ENCODE measurements around the gene CORO2A.
"Not testable (repeated sequence)": the region's sequence is repeated elsewhere in the genome, so short reads cannot be mapped to it uniquely, and the experiment has no call there.

Gene CORO2A

DNA sequence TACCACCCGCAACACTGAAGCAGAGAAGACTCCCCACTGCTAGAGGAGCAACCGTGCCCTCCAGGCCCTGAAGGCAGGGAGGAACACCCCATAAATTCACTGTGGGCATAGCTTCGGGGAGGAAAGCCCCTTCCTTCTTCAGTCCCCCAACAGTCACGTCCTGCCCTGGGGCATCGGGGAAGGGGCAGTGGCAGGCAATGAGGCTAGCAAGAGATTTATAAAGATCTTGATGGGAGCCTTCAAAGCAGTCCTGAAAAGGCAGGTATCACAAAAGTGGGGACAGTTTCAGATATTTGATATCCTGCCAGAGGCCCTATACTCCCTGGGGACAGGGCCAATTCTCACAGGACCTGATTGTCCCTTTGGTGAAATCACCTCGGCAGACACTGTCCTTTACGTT, 56.5 kb downstream of the CORO2A start:
- DNase-seq, result no peak

GRCh38 chr9:98135558-98135934, 56.9 kb downstream of the CORO2A start:
- no peak for DNase-seq

- no peak for DNase-seq
Measured at GRCh38 chr9:98134702-98135557, 57.5 kb downstream of the CORO2A start.

DNA sequence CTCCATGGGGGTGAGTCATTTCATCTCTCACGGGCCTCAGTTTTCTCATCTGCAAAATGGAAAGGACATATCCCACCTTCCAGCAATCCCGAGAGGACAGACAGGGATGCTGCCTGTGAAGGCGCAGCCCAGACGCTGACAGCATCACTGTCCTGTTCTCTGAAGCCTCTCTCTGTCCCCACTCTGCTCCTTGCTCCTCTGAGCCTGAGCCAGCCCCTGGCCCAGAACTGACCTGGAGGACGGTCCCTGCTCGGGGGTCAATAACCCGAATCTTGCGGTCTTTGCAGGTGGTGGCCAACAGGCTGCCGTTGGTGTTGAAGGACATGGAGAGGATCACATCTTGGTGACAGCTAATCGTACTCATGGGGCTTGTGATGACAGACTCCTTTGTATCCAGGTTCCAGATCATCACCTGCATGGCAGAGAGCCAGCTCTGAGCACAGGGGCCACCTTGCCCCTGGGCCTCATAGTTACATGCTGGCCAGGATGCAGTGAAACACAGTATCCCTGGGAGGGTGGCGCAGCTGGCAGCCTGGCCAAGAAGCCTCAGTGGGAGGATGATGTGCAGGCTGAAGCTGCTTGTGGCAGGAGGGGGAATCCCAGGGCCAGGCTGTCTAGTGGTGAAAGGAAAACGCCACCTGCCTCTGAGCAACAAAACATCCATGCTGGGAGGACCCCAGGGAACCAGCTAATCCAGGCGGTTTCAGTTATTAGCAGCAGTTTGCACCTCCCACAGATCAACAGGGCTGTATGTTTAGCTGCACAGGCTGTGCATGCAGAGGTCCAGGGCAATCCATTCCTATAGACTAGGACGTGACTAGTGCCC, 59.4 kb downstream of the CORO2A start:
- no peak for DNase-seq

- DNase-seq, result no peak
Measured at GRCh38 chr9:98132158-98132557, 60.3 kb downstream of the CORO2A start.

GRCh38 chr9:98130576-98131228, 61.7 kb downstream of the CORO2A start:
- DNase-seq, result no peak

DNA sequence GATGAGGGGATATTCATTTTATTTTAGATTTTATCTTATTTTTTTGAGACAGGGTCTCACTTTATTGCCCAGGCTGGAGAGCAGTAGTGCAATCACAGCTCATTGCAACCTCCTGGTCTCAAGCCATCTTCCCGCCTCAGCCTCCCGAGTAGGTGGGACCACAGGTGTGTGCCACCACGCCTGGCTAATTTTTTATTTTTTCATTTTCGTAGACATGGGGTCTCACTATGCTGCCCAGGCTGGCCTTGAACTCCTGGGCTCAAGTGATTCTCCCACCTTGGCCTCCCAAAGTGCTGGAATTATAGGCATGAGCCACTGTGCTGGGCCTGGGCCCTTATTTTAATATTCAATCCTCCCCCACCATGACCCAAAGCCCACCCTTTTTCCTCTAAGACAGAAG, 62.4 kb downstream of the CORO2A start:
- not testable (repeated sequence) for DNase-seq

DNA sequence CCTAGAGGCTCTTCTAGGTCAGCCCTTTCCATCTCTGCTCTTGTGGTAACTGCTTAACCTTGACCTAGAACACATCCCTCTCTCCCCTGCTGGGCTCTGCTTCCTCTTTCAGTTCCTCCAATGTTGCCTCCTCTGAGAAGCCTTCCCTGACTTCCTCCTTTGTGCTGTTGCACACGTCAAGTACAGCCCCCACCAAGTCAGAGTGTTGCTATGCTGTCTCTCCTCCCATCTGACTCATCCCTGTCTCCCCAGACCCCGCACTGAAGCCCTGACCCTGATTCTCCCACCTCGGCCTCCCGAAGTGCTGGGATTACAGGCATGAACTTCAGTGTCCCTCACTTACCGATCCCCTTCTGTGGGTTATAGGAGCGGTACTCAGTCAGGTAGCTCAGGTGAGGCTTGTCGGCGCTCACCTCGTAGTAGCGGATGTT, 63.0 kb downstream of the CORO2A start:
- DNase-seq, result no peak

DNA sequence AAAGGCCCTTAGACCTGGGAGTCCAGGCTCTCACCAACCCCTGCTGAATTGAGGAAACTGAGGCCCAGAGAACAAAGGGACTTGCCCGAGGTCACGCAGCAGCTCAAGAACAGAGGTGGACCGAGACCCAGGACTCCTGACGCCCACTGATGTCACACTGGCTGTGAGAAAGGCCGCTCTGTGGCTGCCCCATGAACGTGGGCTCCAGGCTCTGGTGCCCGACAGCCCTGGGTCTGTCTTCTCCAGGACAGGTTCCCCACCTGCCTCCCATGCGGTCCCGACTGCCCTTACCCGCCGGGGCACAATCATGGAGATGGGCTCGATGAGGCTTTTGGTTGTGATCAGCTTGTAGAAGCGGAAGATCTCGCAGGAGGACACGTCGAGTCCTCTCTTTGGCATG, 64.1 kb downstream of the CORO2A start:
- DNase-seq, result no peak

DNA sequence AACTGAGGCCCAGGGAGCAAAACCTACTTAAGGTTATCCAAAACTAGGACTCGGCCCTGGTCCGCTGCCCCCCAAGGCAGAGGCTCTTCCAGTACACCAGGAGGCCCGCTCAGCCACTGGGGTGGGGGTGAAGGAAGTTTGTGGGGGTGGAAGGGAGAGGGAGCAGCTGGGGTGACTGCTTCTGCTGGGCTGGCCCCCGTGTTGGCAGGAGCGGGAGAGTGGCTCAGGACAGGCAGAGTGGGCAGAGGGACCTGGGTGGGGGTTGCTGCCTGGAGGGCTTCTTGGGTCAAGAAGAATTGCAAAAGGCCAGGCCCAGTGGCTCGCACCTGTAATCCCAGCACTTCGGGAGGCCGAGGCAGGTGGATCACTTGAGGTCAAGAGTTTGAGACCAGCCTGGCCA, 65.2 kb downstream of the CORO2A start:
- DNase-seq, result no peak

DNA sequence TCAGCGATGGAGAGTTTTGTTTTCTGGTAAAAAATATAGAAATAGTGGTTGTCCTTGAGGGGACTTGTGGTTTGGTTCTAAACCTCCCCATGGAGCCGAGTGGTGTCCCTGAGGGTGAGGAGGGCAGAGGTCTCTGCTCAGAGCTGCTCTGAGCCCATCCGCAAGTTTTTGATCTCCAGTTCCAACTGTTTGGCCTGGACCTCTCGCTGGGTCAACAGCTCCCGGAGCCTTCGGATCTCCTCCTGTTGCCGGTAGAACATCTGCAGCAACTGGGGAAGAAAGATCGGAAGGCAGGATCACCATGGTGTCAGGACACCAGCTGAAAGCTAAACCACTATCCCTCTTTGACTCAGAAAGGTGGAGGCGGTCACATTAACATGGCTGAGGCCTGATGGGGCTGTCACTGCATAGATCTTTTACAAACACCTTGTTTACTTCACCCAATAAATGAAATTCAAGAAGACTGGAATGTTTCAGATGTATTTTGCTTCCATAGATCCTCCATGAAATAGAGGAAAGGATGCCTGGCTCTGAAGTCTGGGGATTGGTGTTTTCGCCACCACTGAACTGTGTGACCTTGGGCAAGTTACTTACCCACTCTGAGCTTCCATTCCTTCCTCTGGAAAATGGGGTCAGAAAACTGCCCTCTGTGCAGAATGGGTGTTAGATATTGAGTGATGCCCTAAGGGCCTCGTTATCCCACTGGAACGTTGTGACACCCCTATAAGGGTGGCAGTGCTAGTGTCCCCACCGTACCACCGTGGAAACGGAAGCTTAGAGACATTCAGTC, 67.6 kb downstream of the CORO2A start:
- DNase-seq, result no peak

DNA sequence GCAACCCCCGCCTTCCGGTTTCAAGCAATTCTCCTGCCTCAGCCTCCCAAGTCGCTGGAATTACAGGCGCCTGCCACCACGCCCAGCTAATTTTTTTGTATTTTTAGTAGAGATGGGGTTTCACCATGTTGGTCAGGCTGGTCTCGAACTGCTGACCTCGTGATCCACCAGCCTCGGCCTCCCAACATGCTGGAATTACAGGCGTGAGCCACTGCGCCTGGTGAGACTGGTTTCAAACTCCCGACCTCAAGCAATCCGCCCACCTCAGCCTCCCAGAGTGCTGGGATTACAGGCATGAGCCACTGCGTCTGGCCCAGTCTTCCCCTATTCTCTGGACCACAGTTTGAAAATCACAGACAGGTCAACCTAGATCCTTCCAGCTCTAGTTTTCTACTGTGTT, 68.3 kb downstream of the CORO2A start:
- not testable (repeated sequence) for DNase-seq

GRCh38 chr9:98121058-98121457, 71.4 kb downstream of the CORO2A start:
- peak; percentile 88 for DNase-seq

- DNase-seq, result no peak
Measured at GRCh38 chr9:98120476-98120875, 72.0 kb downstream of the CORO2A start.

- no peak for DNase-seq
Measured at GRCh38 chr9:98118640-98119601, 73.5 kb downstream of the CORO2A start, which contains the start of gene TRIM14. Gene TRIM14, minus strand, starts transcription at chr9:98119222. Its CDS starts 34 bp downstream, at chr9:98119188.

- DNase-seq, result no peak
Measured at GRCh38 chr9:98117984-98118639, 74.3 kb downstream of the CORO2A start.

GRCh38 chr9:98117097-98117496, 75.3 kb downstream of the CORO2A start:
- not testable (repeated sequence) for DNase-seq

DNA sequence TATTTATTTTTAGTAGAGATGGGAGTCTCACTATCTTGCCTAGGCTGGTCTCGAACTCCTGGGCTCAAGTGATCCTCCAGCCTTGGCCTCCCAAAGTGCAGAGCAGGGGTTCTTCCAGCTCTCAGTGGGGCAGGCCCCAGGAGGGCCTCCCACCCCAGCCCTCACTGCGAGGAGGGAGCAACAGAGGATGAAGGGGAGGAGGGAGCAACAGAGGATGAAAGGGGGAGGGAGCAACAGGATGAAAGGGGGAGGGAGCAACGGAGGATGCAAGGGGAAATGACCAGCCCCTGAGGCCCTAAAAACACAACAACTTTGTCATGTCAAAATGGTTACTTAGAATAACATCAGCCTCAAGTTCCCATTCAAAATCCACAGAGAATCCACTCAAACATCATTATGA, 83.4 kb downstream of the CORO2A start:
- no peak for DNase-seq

- no peak for DNase-seq
Measured at GRCh38 chr9:98108531-98109031, 83.9 kb downstream of the CORO2A start.

GRCh38 chr9:98107926-98108325, 84.5 kb downstream of the CORO2A start:
- no peak for DNase-seq

- no peak for DNase-seq
Measured at GRCh38 chr9:98105006-98105405, 87.4 kb downstream of the CORO2A start.

Data from NCI-H2029 treated with DMSO at 0.1 percent for 48 hours (cell line).